SK-N-SH (cell line): ENCODE results near the gene DSCAML1. TPM values are rescaled to one million over a fixed set of nuclear protein-coding genes. Genes with fewer than 3 reads are reported as not detected.

Experiments used
- CTCF ChIA-PET: fragments of 300-600, 350-600 bp; formaldehyde crosslinking; extraction: SDS; loops from one replicate; lab custom pipeline; 2021; lab: Yijun Ruan, JAX
- POLR2A ChIA-PET: fragments of 350-600 bp; sonication (Branson Sonifier 250); formaldehyde crosslinking; extraction: SDS; loops from one replicate; lab custom pipeline; 2020; ENCODE audit warnings: antibody characterized with exemption, inconsistent platforms; lab: Yijun Ruan, JAX
- DNase-seq: peaks from one replicate; pipeline ENCODE4 v3.0.0; 2012
- H2AFZ ChIP-seq: fragments of 200-600 bp; sonication (generic); 2 replicates; pipeline ENCODE4 v1.8.1; 2016; ENCODE audit warnings: antibody characterized with exemption, mild to moderate bottlenecking, low read depth
- H3F3A ChIP-seq: fragments of 200-600 bp; sonication (generic); replicated peaks from 2 replicates; pipeline ENCODE3; 2016; ENCODE audit warnings: antibody characterized with exemption, mild to moderate bottlenecking; ENCODE audit not compliant: insufficient read depth
- H3K27ac ChIP-seq, 2 experiments: fragments of 200-500 bp in 1 of 2; fragments of 200-600 bp in 1 of 2; sonication (Bioruptor generic) in 1 of 2; sonication (generic), shearing (Covaris generic) in 1 of 2; 2 replicates each; pipeline versions ENCODE4 v1.5.1 to v1.6.1; 2014 to 2016; ENCODE audit warnings: low read depth in 2 of 2, inconsistent platforms in 1 of 2, low read length in 1 of 2, mild to moderate bottlenecking in 1 of 2, mixed read lengths in 1 of 2
- H3K27me3 ChIP-seq: fragments of 200-600 bp; sonication (generic), shearing (Covaris generic); 2 replicates; pipeline ENCODE4 v1.6.1; 2016; ENCODE audit warnings: mixed run types; ENCODE audit not compliant: insufficient read depth
- H3K36me3 ChIP-seq, 2 experiments: fragments of 200-500 bp in 1 of 2; fragments of 200-600 bp in 1 of 2; sonication (Bioruptor generic) in 1 of 2; sonication (generic) in 1 of 2; replicated peaks in 1 of 2; 2 replicates each; pipeline versions ENCODE3 to v1.5.1; 2014 to 2016; ENCODE audit warnings: low read length in 1 of 2, mild to moderate bottlenecking in 1 of 2; ENCODE audit not compliant: insufficient read depth in 2 of 2, control insufficient read depth in 1 of 2
- H3K4me1 ChIP-seq, 2 experiments: fragments of 200-500 bp in 1 of 2; fragments of 200-600 bp in 1 of 2; sonication (Bioruptor generic) in 1 of 2; sonication (generic), shearing (Covaris generic) in 1 of 2; 2 replicates each; pipeline versions ENCODE4 v1.5.1 to v1.6.1; 2014 to 2016; ENCODE audit warnings: low read depth in 1 of 2, low read length in 1 of 2, mixed run types in 1 of 2; ENCODE audit not compliant: insufficient read depth in 2 of 2, control insufficient read depth in 1 of 2
- H3K4me2 ChIP-seq: fragments of 200-600 bp; sonication (generic), shearing (Covaris generic); 2 replicates; pipeline ENCODE4 v1.6.1; 2017; ENCODE audit warnings: mixed run types
- H3K4me3 ChIP-seq, 2 experiments: fragments of 200-500 bp in 1 of 2; fragments of 200-600 bp in 1 of 2; sonication (Bioruptor generic) in 1 of 2; sonication (generic), shearing (Covaris generic) in 1 of 2; 2 replicates each; pipeline versions ENCODE4 v1.5.1 to v1.8.1; 2014 to 2016; ENCODE audit warnings: low read depth in 2 of 2, inconsistent platforms in 1 of 2, low read length in 1 of 2, mild to moderate bottlenecking in 1 of 2, mixed read lengths in 1 of 2, moderate library complexity in 1 of 2
- H3K79me2 ChIP-seq: fragments of 200-600 bp; sonication (generic); 2 replicates; pipeline ENCODE4 v1.8.1; 2017; ENCODE audit warnings: mild to moderate bottlenecking; ENCODE audit not compliant: insufficient read depth
- H3K9ac ChIP-seq: fragments of 200-600 bp; sonication (generic); 2 replicates; pipeline ENCODE4 v1.6.1; 2017; ENCODE audit warnings: mixed run types
- H3K9me2 ChIP-seq: fragments of 200-600 bp; sonication (generic); 2 replicates; pipeline ENCODE4 v1.6.1; 2017; ENCODE audit warnings: mixed run types
- H3K9me3 ChIP-seq: fragments of 200-600 bp; sonication (generic); 2 replicates; pipeline ENCODE4 v1.6.1; 2017; ENCODE audit warnings: mixed run types, mild to moderate bottlenecking, moderate library complexity
- H4K20me1 ChIP-seq: fragments of 200-600 bp; sonication (generic); 2 replicates; pipeline ENCODE4 v1.6.1; 2017; ENCODE audit warnings: mild to moderate bottlenecking, mixed run types; ENCODE audit not compliant: insufficient read depth
- EZH2phosphoT487 ChIP-seq: fragments of 200-600 bp; sonication (generic); IDR thresholded peaks from 2 replicates; pipeline ENCODE4 v1.6.1; 2017; ENCODE audit warnings: low read depth, mixed run types, mild to moderate bottlenecking, antibody characterized with exemption, moderate library complexity, borderline replicate concordance
- FOSL2 ChIP-seq: IDR thresholded peaks from 2 replicates; pipeline ENCODE4 v1.4.0; 2012; ENCODE audit warnings: low read depth, mild to moderate bottlenecking, moderate library complexity, borderline replicate concordance
- FOXM1 ChIP-seq: IDR thresholded peaks from 2 replicates; pipeline ENCODE4 v1.4.0; 2012; ENCODE audit warnings: low read depth, mild to moderate bottlenecking
- IRF3 ChIP-seq: fragments of 150-350 bp; IDR thresholded peaks from 2 replicates; pipeline ENCODE4 v1.6.1; 2016; ENCODE audit warnings: mild to moderate bottlenecking, low read depth, low read length
- JUND ChIP-seq: IDR thresholded peaks from 2 replicates; pipeline ENCODE4 v1.4.0; 2012
- MXI1 ChIP-seq: IDR thresholded peaks from 2 replicates; pipeline ENCODE4 v1.6.1; 2012; ENCODE audit warnings: mild to moderate bottlenecking, low read depth, low read length, improper control_type of control experiment
- NFIC ChIP-seq: IDR thresholded peaks from 2 replicates; pipeline ENCODE4 v1.4.0; 2012; ENCODE audit warnings: borderline replicate concordance
- NRF1 ChIP-seq: IDR thresholded peaks from 2 replicates; pipeline ENCODE4 v1.6.1; 2012; ENCODE audit warnings: low read depth, mild to moderate bottlenecking, low read length
- YY1 ChIP-seq: IDR thresholded peaks from 2 replicates; pipeline ENCODE4 v1.4.0; 2012; ENCODE audit warnings: low read depth, mild to moderate bottlenecking
- WGBS: methylation state at CpG from one replicate; pipeline ENCODE4 v1.1.6; 2017; ENCODE audit warnings: low lambda C conversion rate; 5-methylcytosine and 5-hydroxymethylcytosine counted together
- polyA plus RNA-seq, 3 experiments: library from polyadenylated mRNA; depleted of rRNA; stranded (reverse); fragments of >200 nt; gene quantifications; 2 replicates each; pipeline ENCODE4 v1.2.3, GENCODE V29; 2012

DSCAML1 gene
- polyA plus RNA-seq, 1 of the 3 experiments (the other 2 are of a cell fraction): not detected

GRCh38 chr11:117828611-117829368 lies 31.8 kb upstream of the DSCAML1 start:
- no peak overlapping the region for H3K4me3 ChIP-seq
- no peaks in the 10 kb centered on the region for H3K9me2 ChIP-seq
- no peak for DNase-seq
- POLR2A ChIA-PET: no interaction called here
- no peak overlapping the region for H3K4me2 ChIP-seq
- no peak overlapping the region for H3K27ac ChIP-seq
- no peaks in the 10 kb centered on the region for H3K9me3 ChIP-seq
- H3F3A ChIP-seq: no peaks in the 10 kb centered on the region
- peaks cover 0 to 6% of the 10 kb centered on the region in 2 experiments; a peak in 2 of 4 replicates for H3K4me1 ChIP-seq
- CTCF ChIA-PET: interaction anchor here (0.7 to 25.9 kb wide), 4 partner anchors 11 to 225 kb away, joined by 3 to 481 read pairs (median 14); no protein-coding TSS in a partner anchor
- H3K79me2 ChIP-seq: no peaks in the 10 kb centered on the region
- H2AFZ ChIP-seq: no peak overlapping the region
- H3K36me3 ChIP-seq: no peaks in the 10 kb centered on the region
- H4K20me1 ChIP-seq: no peaks in the 10 kb centered on the region
- no peak for TF ChIP-seq FOXM1
- TF ChIP-seq FOSL2: peak; percentile 56; the same call in 1 of the 2 replicates
- H3K9ac ChIP-seq: no peak overlapping the region
- H3K27me3 ChIP-seq: peaks cover 9% of the 10 kb centered on the region; the same call in 1 of the 2 replicates
- WGBS: 52% methylated on average over 3 of the region's 16 CpGs

GRCh38 chr11:117827521-117828511 lies 30.8 kb upstream of the DSCAML1 start:
- WGBS: 70% methylated on average over 7 of the region's 15 CpGs
- Histone ChIP-seq H3K4me2 (no peak overlapping the region), H2AFZ (no peak overlapping the region), H3K79me2 (no peaks in the 10 kb centered on the region), H3K4me3 (no peak overlapping the region), H3K36me3 (no peaks in the 10 kb centered on the region), H4K20me1 (no peaks in the 10 kb centered on the region), H3K9ac (no peak overlapping the region), H3K9me2 (no peaks in the 10 kb centered on the region), H3K27ac (no peak overlapping the region)
- no peak for DNase-seq
- CTCF ChIA-PET: interaction anchor here (0.9 to 25.9 kb wide), 7 partner anchors 10 to 402 kb away, joined by 3 to 481 read pairs (median 6); no protein-coding TSS in a partner anchor
- POLR2A ChIA-PET: no interaction called here
- TF ChIP-seq NFIC: no peak
- TF ChIP-seq NRF1: no peak
- TF ChIP-seq YY1: no peak
- no peak for TF ChIP-seq MXI1
- TF ChIP-seq IRF3: no peak
- TF ChIP-seq EZH2phosphoT487: no peak
- no peak for TF ChIP-seq JUND
- no peak for TF ChIP-seq FOXM1
- TF ChIP-seq, all 33 proteins: peak for 0
- H3K9me3 ChIP-seq: no peaks in the 10 kb centered on the region
- H3K27me3 ChIP-seq: peaks cover 4% of the 10 kb centered on the region; the same call in 1 of the 2 replicates
- H3K4me1 ChIP-seq: no peaks in the 10 kb centered on the region; a peak in 2 of 4 replicates
- H3F3A ChIP-seq: no peaks in the 10 kb centered on the region
